Activated naive CD4-positive, alpha-beta T cell treated with anti-CD3 and anti-CD28 coated beads, Interleukin-2, amount 50 U/mL, for 72 hours (primary cell): ENCODE measurements around the gene PTPRQ. TPM values are rescaled to one million over a fixed set of nuclear protein-coding genes. Genes with fewer than 3 reads are reported as not detected.

Source experiments
- ATAC-seq, 2 donors: fragments of 150-1000 bp; cut with Tn5 transposase; 2 replicates each; pipeline ENCODE4 v1.10.0; 2021; ENCODE audit warnings: mild to moderate bottlenecking in 2 of 2, moderate library complexity in 2 of 2
- DNase-seq, 2 donors: peaks; one replicate each; pipeline ENCODE4 v3.0.0; 2021 to 2022; ENCODE audit warnings: low spot score in 2 of 2
- H3K27ac Mint-ChIP-seq, 2 donors: one replicate each; pipeline ENCODE4 v1.8.0; 2022; ENCODE audit warnings: mild to moderate bottlenecking in 2 of 2, mixed read lengths in 2 of 2
- H3K36me3 Mint-ChIP-seq, 2 donors: one replicate each; pipeline ENCODE4 v1.8.0; 2022; ENCODE audit warnings: mixed read lengths in 2 of 2
- H3K9me3 Mint-ChIP-seq, 2 donors: one replicate each; pipeline ENCODE4 v1.8.0; 2022; ENCODE audit warnings: mixed read lengths in 2 of 2
- total RNA-seq, 2 donors: library from RNA; stranded (reverse); gene quantifications; one replicate each; pipeline ENCODE4 v1.2.3, GENCODE V29; 2022

Gene PTPRQ
- not detected for total RNA-seq

GRCh38 chr12:80443974-80444666 lies at the start of gene PTPRQ:
Gene PTPRQ, plus strand, starts transcription at chr12:80444235. Its CDS starts 111 bp downstream, at chr12:80444346.
- no peak for DNase-seq
- Mint-ChIP-seq H3K36me3 (no peaks in the 10 kb centered on the region), H3K27ac (no peak within 1 kb of the TSS), H3K9me3 (peaks cover 0 to 8% of the 10 kb centered on the region in 2 donors)
- ATAC-seq, result no peak

- Mint-ChIP-seq H3K27ac (no peak overlapping the region), H3K9me3 (peaks cover 14 to 17% of the 10 kb centered on the region in 2 donors), H3K36me3 (peaks cover 0 to 7% of the 10 kb centered on the region in 2 donors)
- DNase-seq (peak in 1 of 2 donors; percentile 50), ATAC-seq (no peak)
These were observed 43.5 kb upstream of the PTPRQ start for GRCh38 chr12:80400571-80400991.

GRCh38 chr12:80401191-80401590 lies 42.8 kb upstream of the PTPRQ start:
- Mint-ChIP-seq H3K36me3 (peaks cover 0 to 7% of the 10 kb centered on the region in 2 donors), H3K27ac (no peak overlapping the region), H3K9me3 (peaks cover 14 to 17% of the 10 kb centered on the region in 2 donors)
- no peak for ATAC-seq
- DNase-seq, result no peak

- no peak for DNase-seq
- Mint-ChIP-seq H3K27ac (no peak overlapping the region), H3K36me3 (peaks cover 0 to 4% of the 10 kb centered on the region in 2 donors), H3K9me3 (peaks cover 5 to 14% of the 10 kb centered on the region in 2 donors)
- no peak for ATAC-seq
These were observed 39.4 kb upstream of the PTPRQ start for GRCh38 chr12:80404629-80405028.

- H3K27ac Mint-ChIP-seq, result no peak overlapping the region
- H3K9me3 Mint-ChIP-seq, result no peaks in the 10 kb centered on the region
These were observed 37.8 kb upstream of the PTPRQ start for GRCh38 chr12:80406253-80406652.

GRCh38 chr12:80411787-80412186 lies 32.2 kb upstream of the PTPRQ start:
- ATAC-seq (no peak), DNase-seq (no peak)
- Mint-ChIP-seq H3K27ac (no peak overlapping the region), H3K36me3 (no peaks in the 10 kb centered on the region), H3K9me3 (no peaks in the 10 kb centered on the region)

More at GRCh38 chr12:80406253-80406652, 37.8 kb upstream of the PTPRQ start:
- no peak for ATAC-seq
- no peak for DNase-seq
- H3K36me3 Mint-ChIP-seq, result no peaks in the 10 kb centered on the region

GRCh38 chr12:80412343-80412953 lies 31.6 kb upstream of the PTPRQ start:
- H3K9me3 Mint-ChIP-seq, result no peaks in the 10 kb centered on the region

GRCh38 chr12:80413462-80413861 lies 30.6 kb upstream of the PTPRQ start:
- DNase-seq (no peak), ATAC-seq (no peak)
- Mint-ChIP-seq H3K27ac (no peak overlapping the region), H3K9me3 (no peaks in the 10 kb centered on the region), H3K36me3 (no peaks in the 10 kb centered on the region)

More at GRCh38 chr12:80412343-80412953, 31.6 kb upstream of the PTPRQ start:
- DNase-seq (peak in 1 of 2 donors; percentile 3), ATAC-seq (peak in 1 of 2 donors; percentile 47)
- Mint-ChIP-seq H3K27ac (no peak overlapping the region), H3K36me3 (no peaks in the 10 kb centered on the region)

GRCh38 chr12:80415466-80415865 lies 28.6 kb upstream of the PTPRQ start:
- Mint-ChIP-seq H3K9me3 (no peaks in the 10 kb centered on the region), H3K36me3 (no peaks in the 10 kb centered on the region), H3K27ac (no peak overlapping the region)
- no peak for DNase-seq
- ATAC-seq, result no peak

- no peak for ATAC-seq
- no peak for DNase-seq
- Mint-ChIP-seq H3K27ac (no peak overlapping the region), H3K9me3 (no peaks in the 10 kb centered on the region), H3K36me3 (no peaks in the 10 kb centered on the region)
These were observed 24.4 kb upstream of the PTPRQ start for GRCh38 chr12:80419644-80420043.

- Mint-ChIP-seq H3K36me3 (no peaks in the 10 kb centered on the region), H3K27ac (no peak overlapping the region), H3K9me3 (no peaks in the 10 kb centered on the region)
- ATAC-seq (no peak), DNase-seq (no peak)
These were observed 24.0 kb upstream of the PTPRQ start for GRCh38 chr12:80420075-80420474.

GRCh38 chr12:80422550-80422949 lies 21.5 kb upstream of the PTPRQ start:
- no peaks in the 10 kb centered on the region for H3K36me3 Mint-ChIP-seq

GRCh38 chr12:80432061-80432460 lies 12.0 kb upstream of the PTPRQ start:
- Mint-ChIP-seq H3K9me3 (peaks cover 0 to 7% of the 10 kb centered on the region in 2 donors), H3K27ac (no peak overlapping the region), H3K36me3 (no peaks in the 10 kb centered on the region)
- DNase-seq (no peak), ATAC-seq (no peak)

More at GRCh38 chr12:80422550-80422949, 21.5 kb upstream of the PTPRQ start:
- Mint-ChIP-seq H3K9me3 (no peaks in the 10 kb centered on the region), H3K27ac (no peak overlapping the region)
- DNase-seq, result no peak
- no peak for ATAC-seq

GRCh38 chr12:80441921-80442320 lies 2.1 kb upstream of the PTPRQ start:
- DNase-seq (no peak), ATAC-seq (no peak)
- Mint-ChIP-seq H3K36me3 (no peaks in the 10 kb centered on the region), H3K9me3 (peaks cover 0 to 5% of the 10 kb centered on the region in 2 donors), H3K27ac (no peak overlapping the region)

GRCh38 chr12:80442426-80443222 lies 1.4 kb upstream of the PTPRQ start:
- ATAC-seq, result no peak
- Mint-ChIP-seq H3K27ac (no peak overlapping the region), H3K9me3 (peaks cover 0 to 8% of the 10 kb centered on the region in 2 donors), H3K36me3 (no peaks in the 10 kb centered on the region)
- DNase-seq, result no peak

GRCh38 chr12:80445083-80445793 lies 1.2 kb downstream of the PTPRQ start:
- ATAC-seq (no peak), DNase-seq (no peak)
- H3K9me3 Mint-ChIP-seq, result peaks cover 0 to 8% of the 10 kb centered on the region in 2 donors
- H3K36me3 Mint-ChIP-seq, result no peaks in the 10 kb centered on the region
- no peak overlapping the region for H3K27ac Mint-ChIP-seq
